Kidney (tissue), 14 donors: ENCODE results near the gene BAG2. TPM values are rescaled to one million over a fixed set of nuclear protein-coding genes. Genes with fewer than 3 reads are reported as not detected.

Source experiments
- DNase-seq, 5 donors: peaks; one replicate each; pipeline ENCODE4 v3.0.0-alpha.2; 2013 to 2020
- FAIRE-seq: peaks from 2 replicates; lab custom pipeline; 2012; peaks lifted over from hg19 to GRCh38; lab: Jason Lieb, UNC
- H3K27ac ChIP-seq, 2 donors: one replicate each; pipeline ENCODE4 v1.7.0; 2013; ENCODE audit warnings: low read depth in 2 of 2, low read length in 2 of 2, inconsistent platforms in 1 of 2
- H3K27me3 ChIP-seq: one replicate; pipeline ENCODE4 v1.7.1; 2013; ENCODE audit warnings: low read length, inconsistent platforms; ENCODE audit not compliant: control insufficient read depth, insufficient read depth
- H3K36me3 ChIP-seq, 3 donors: one replicate each; pipeline versions ENCODE4 v1.7.0 to v1.7.1; 2013; ENCODE audit warnings: low read length in 3 of 3, control low read depth in 1 of 3, inconsistent platforms in 1 of 3; ENCODE audit not compliant: insufficient read depth in 3 of 3, control insufficient read depth in 2 of 3
- H3K4me1 ChIP-seq, 3 donors: one replicate each; pipeline versions ENCODE4 v1.7.0 to v1.7.1; 2013; ENCODE audit warnings: low read length in 3 of 3, inconsistent platforms in 1 of 3, low read depth in 1 of 3; ENCODE audit not compliant: control insufficient read depth in 2 of 3, insufficient read depth in 2 of 3
- H3K4me3 ChIP-seq, 3 donors: one replicate each; pipeline versions ENCODE4 v1.7.0 to v1.8.1; 2013; ENCODE audit warnings: low read length in 3 of 3, control low read depth in 1 of 3, inconsistent platforms in 1 of 3
- H3K9ac ChIP-seq, 3 donors: one replicate each; pipeline versions ENCODE4 v1.7.0 to v1.7.1; 2013; ENCODE audit warnings: low read length in 3 of 3, control low read depth in 1 of 3, inconsistent platforms in 1 of 3
- H3K9me3 ChIP-seq, 3 donors: one replicate each; pipeline versions ENCODE4 v1.7.0 to v1.7.1; 2013; ENCODE audit warnings: low read length in 3 of 3, control low read depth in 1 of 3, inconsistent platforms in 1 of 3; ENCODE audit not compliant: control insufficient read depth in 2 of 3, insufficient read depth in 1 of 3
- CTCF ChIP-seq: IDR thresholded peaks from 3 replicates; pipeline ENCODE4 v1.5.1; 2012; ENCODE audit warnings: mild to moderate bottlenecking, moderate library complexity, borderline replicate concordance; ENCODE audit not compliant: insufficient read depth; ENCODE audit errors: extremely low read depth
- intact Hi-C: fragments of 100-400 bp; cut with DNase I; formaldehyde crosslinking; loops from one replicate; pipeline ENCODE4 v1.11.1; 2022
- polyA plus RNA-seq: library from polyadenylated mRNA; stranded (reverse); fragments of 350-450 nt; fragmentation: Illumina TruSeq; extraction: RNeasy Lipid Tissue Mini Kit (QIAGEN cat#74804); gene quantifications from one replicate; pipeline ENCODE4 v1.2.3, GENCODE V29; 2014; ENCODE audit warnings: low read depth, low replicate concordance; ENCODE audit not compliant: insufficient read depth
- total RNA-seq: library from RNA; stranded (reverse); fragmentation: NEBNext Ultra II Directional; extraction: Animal tissue kit (Norgen Biotek cat#: 25700); gene quantifications from one replicate; pipeline ENCODE4 v1.2.1, GENCODE V29; 2021
- donor health status: control.
- donor health status: control.
- donor health status: control.
- donor health status: control.
- donor health status: control.
- donor health status: DM: yes; HTN: yes; CAD: no.
- donor health status: Normal renal cell carcinoma (clear cell type).

The BAG2 gene
- total and polyA plus RNA-seq, 2 donors from 2014 or later = 2.7 to 3.2 TPM

GRCh38 chr6:57130661-57131177, 41.4 kb upstream of the BAG2 start:
- intact Hi-C loops = no loop called here
- Histone ChIP-seq H3K27ac (no peak overlapping the region), H3K4me3 (no peak overlapping the region), H3K36me3 (peaks cover 0 to 5% (median 0%) of the 10 kb centered on the region in 3 donors), H3K9me3 (no peaks in the 10 kb centered on the region), H3K9ac (no peak overlapping the region), H3K27me3 (no peaks in the 10 kb centered on the region), H3K4me1 (no peaks in the 10 kb centered on the region)
- DNase-seq (peak in 1 of 5 donors; percentile 22), FAIRE-seq (no peak)
- TF ChIP-seq CTCF = no peak

GRCh38 chr6:57134954-57135353, 37.2 kb upstream of the BAG2 start:
- no peak for FAIRE-seq
- no peak overlapping the region for H3K27ac ChIP-seq
- H3K9ac ChIP-seq = no peak overlapping the region
- intact Hi-C loops = no loop called here
- H3K9me3 ChIP-seq = no peaks in the 10 kb centered on the region
- H3K4me1 ChIP-seq = no peaks in the 10 kb centered on the region
- no peak for DNase-seq
- no peaks in the 10 kb centered on the region for H3K27me3 ChIP-seq
- no peak overlapping the region for H3K4me3 ChIP-seq
- no peak for TF ChIP-seq CTCF
- H3K36me3 ChIP-seq = peaks cover 0 to 9% (median 5%) of the 10 kb centered on the region in 3 donors

- no peak overlapping the region for H3K27ac ChIP-seq
- intact Hi-C loops = no loop called here
- H3K27me3 ChIP-seq = no peaks in the 10 kb centered on the region
- no peak overlapping the region for H3K4me3 ChIP-seq
- FAIRE-seq (no peak), DNase-seq (no peak)
- no peaks in the 10 kb centered on the region for H3K4me1 ChIP-seq
- TF ChIP-seq CTCF = no peak
- no peak overlapping the region for H3K9ac ChIP-seq
- H3K9me3 ChIP-seq = no peaks in the 10 kb centered on the region
- H3K36me3 ChIP-seq = peaks cover 0 to 9% (median 5%) of the 10 kb centered on the region in 3 donors
These were observed 36.2 kb upstream of the BAG2 start for GRCh38 chr6:57135885-57136284.

GRCh38 chr6:57137350-57137749, 34.8 kb upstream of the BAG2 start:
- intact Hi-C loops = no loop called here
- TF ChIP-seq CTCF = no peak
- no peak overlapping the region for H3K27ac ChIP-seq
- peaks cover 0 to 14% (median 7%) of the 10 kb centered on the region in 3 donors for H3K36me3 ChIP-seq
- H3K27me3 ChIP-seq = no peaks in the 10 kb centered on the region
- no peak for DNase-seq
- FAIRE-seq = no peak
- H3K9me3 ChIP-seq = no peaks in the 10 kb centered on the region
- no peak overlapping the region for H3K4me3 ChIP-seq
- H3K9ac ChIP-seq = no peak overlapping the region
- H3K4me1 ChIP-seq = no peaks in the 10 kb centered on the region
